Prostate gland (tissue), 2 donors: ENCODE data around the gene CMKLR1. TPM values are rescaled to one million over a fixed set of nuclear protein-coding genes. Genes with fewer than 3 reads are reported as not detected.

Experiments
- DNase-seq: peaks from one replicate; pipeline ENCODE4 v3.0.0-alpha.2; 2019; ENCODE audit warnings: low spot score
- H3K27ac ChIP-seq, 2 donors: fragments of 200-600 bp; sonication (generic); 2 replicates each; pipeline ENCODE4 v1.5.1; 2017 to 2019
- H3K27me3 ChIP-seq: fragments of 200-600 bp; sonication (generic); replicated peaks from 2 replicates; pipeline ENCODE4 v1.5.1; 2019; ENCODE audit not compliant: insufficient read depth
- H3K36me3 ChIP-seq, 2 donors: fragments of 200-600 bp; sonication (generic); 1 replicate in 1 of 2; 2 replicates in 1 of 2; pipeline versions ENCODE4 v1.5.1 to v1.8.1; 2017 to 2019
- H3K4me1 ChIP-seq: fragments of 200-600 bp; sonication (generic); replicated peaks from 2 replicates; pipeline ENCODE4 v1.5.1; 2019
- H3K4me3 ChIP-seq, 2 donors: fragments of 200-600 bp; sonication (generic); 2 replicates each; pipeline ENCODE4 v1.5.1; 2017 to 2019
- H3K9me3 ChIP-seq: fragments of 200-600 bp; sonication (generic); 2 replicates; pipeline ENCODE4 v1.5.1; 2017
- CTCF ChIP-seq, 4 experiments: fragments of 200-600 bp in 2 of 4; fragments of 450-650 bp in 2 of 4; sonication (generic) in 2 of 4; IDR thresholded peaks; 1 replicate in 3 of 4; 2 replicates in 1 of 4; pipeline ENCODE4 v1.5.1; 2016 to 2019; ENCODE audit warnings: antibody characterized with exemption in 4 of 4, mild to moderate bottlenecking in 2 of 4, moderate library complexity in 2 of 4
- POLR2A ChIP-seq: fragments of 450-650 bp; IDR thresholded peaks from one replicate; pipeline ENCODE4 v1.6.1; 2016; ENCODE audit warnings: antibody characterized with exemption, mild to moderate bottlenecking
- POLR2AphosphoS5 ChIP-seq: sonication (generic); formaldehyde crosslinking; IDR thresholded peaks from one replicate; pipeline ENCODE4 v1.6.1; 2017; ENCODE audit warnings: antibody characterized with exemption
- WGBS: methylation state at CpG from one replicate; pipeline ENCODE4 v1.1.5; 2018; 5-methylcytosine and 5-hydroxymethylcytosine counted together
- intact Hi-C: fragments of 100-400 bp; cut with DNase I; formaldehyde crosslinking; loops from one replicate; pipeline ENCODE4 v1.14.2; 2022
- total RNA-seq, 2 donors: library from RNA; depleted of rRNA; stranded (reverse); fragments of >200 nt; gene quantifications; one replicate each; pipeline ENCODE4 v1.1.0, GENCODE V29; 2016

Gene CMKLR1
- total RNA-seq, 2 donors from 2014 or later, result 3.3 to 9.1 TPM

- H3K36me3 ChIP-seq, result no peaks in the 10 kb centered on the region
- TF ChIP-seq CTCF (IDR thresholded peaks at IDR 0.05) (no peak), POLR2AphosphoS5 (no peak), POLR2A (no peak)
- no peaks in the 10 kb centered on the region for H3K27me3 ChIP-seq
- WGBS, result 40% methylated on average over 4 of the region's 4 CpGs
- no peak for DNase-seq
- H3K4me3 ChIP-seq, result no peak overlapping the region
- no peak overlapping the region for H3K27ac ChIP-seq
- H3K9me3 ChIP-seq, result no peaks in the 10 kb centered on the region
- no peaks in the 10 kb centered on the region for H3K4me1 ChIP-seq
- intact Hi-C loops, result no loop called here
Measured at GRCh38 chr12:108320507-108321293, 18.4 kb downstream of the CMKLR1 start.

GRCh38 chr12:108319277-108320234 lies 19.6 kb downstream of the CMKLR1 start:
- H3K27ac ChIP-seq, result no peak overlapping the region
- H3K27me3 ChIP-seq, result no peaks in the 10 kb centered on the region
- no peaks in the 10 kb centered on the region for H3K36me3 ChIP-seq
- H3K4me3 ChIP-seq, result no peak overlapping the region
- H3K9me3 ChIP-seq, result no peaks in the 10 kb centered on the region
- no peak for DNase-seq
- TF ChIP-seq POLR2A (no peak), CTCF (IDR thresholded peaks at IDR 0.05) (no peak), POLR2AphosphoS5 (no peak)
- intact Hi-C loops, result no loop called here
- 55% methylated on average over 2 of the region's 2 CpGs for WGBS
- no peaks in the 10 kb centered on the region for H3K4me1 ChIP-seq

- Histone ChIP-seq H3K36me3 (no peaks in the 10 kb centered on the region), H3K27me3 (no peaks in the 10 kb centered on the region), H3K9me3 (no peaks in the 10 kb centered on the region), H3K27ac (no peak overlapping the region), H3K4me1 (no peaks in the 10 kb centered on the region), H3K4me3 (no peak overlapping the region)
- no peak for DNase-seq
- TF ChIP-seq POLR2A, result no peak
- no peak for TF ChIP-seq POLR2AphosphoS5
- TF ChIP-seq CTCF (IDR thresholded peaks at IDR 0.05), result no peak
- 68% methylated on average over 6 of the region's 6 CpGs for WGBS
- intact Hi-C loops, result no loop called here
Measured at GRCh38 chr12:108318472-108319275, 20.4 kb downstream of the CMKLR1 start.

GRCh38 chr12:108317308-108318234 lies 21.5 kb downstream of the CMKLR1 start:
- H3K4me1 ChIP-seq, result no peaks in the 10 kb centered on the region
- H3K27ac ChIP-seq, result no peak overlapping the region
- no peaks in the 10 kb centered on the region for H3K36me3 ChIP-seq
- WGBS, result 71% methylated on average over 6 of the region's 6 CpGs
- no peaks in the 10 kb centered on the region for H3K27me3 ChIP-seq
- no peak overlapping the region for H3K4me3 ChIP-seq
- intact Hi-C loops, result no loop called here
- no peak for TF ChIP-seq CTCF (IDR thresholded peaks at IDR 0.05)
- no peak for TF ChIP-seq POLR2A
- no peak for TF ChIP-seq POLR2AphosphoS5
- no peak for DNase-seq
- no peaks in the 10 kb centered on the region for H3K9me3 ChIP-seq
